Mesendoderm (in vitro differentiated cells): ENCODE data around the gene MMAB.

Source experiments
- DNase-seq: peaks from one replicate; pipeline ENCODE4 v3.0.0; 2013
- H2AK5ac ChIP-seq: 2 replicates; pipeline ENCODE4 v1.6.1; 2013; ENCODE audit warnings: low read length, inconsistent platforms
- H2BK120ac ChIP-seq: 2 replicates; pipeline ENCODE4 v1.6.1; 2013; ENCODE audit warnings: low read depth, mild to moderate bottlenecking, low read length, moderate library complexity, mixed read lengths
- H2BK15ac ChIP-seq: replicated peaks from 2 replicates; pipeline ENCODE4 v1.6.1; 2013; ENCODE audit warnings: low read depth, mild to moderate bottlenecking, moderate library complexity
- H2BK5ac ChIP-seq: 2 replicates; pipeline ENCODE4 v1.6.1; 2013; ENCODE audit warnings: low read length, inconsistent platforms
- H3K18ac ChIP-seq: 2 replicates; pipeline ENCODE4 v1.6.1; 2013; ENCODE audit warnings: mild to moderate bottlenecking, low read length, mixed read lengths
- H3K23ac ChIP-seq: one replicate; pipeline ENCODE4 v1.6.1; 2013; ENCODE audit warnings: low read length
- H3K27ac ChIP-seq: 2 replicates; pipeline ENCODE4 v1.5.1; 2013; ENCODE audit warnings: low read depth, mild to moderate bottlenecking, inconsistent platforms, low read length, moderate library complexity
- H3K27me3 ChIP-seq: 2 replicates; pipeline ENCODE4 v1.6.1; 2013; ENCODE audit warnings: low read length, control low read depth, mild to moderate bottlenecking, inconsistent platforms; ENCODE audit not compliant: insufficient read depth, poor library complexity
- H3K36me3 ChIP-seq: 2 replicates; pipeline ENCODE4 v1.6.1; 2013; ENCODE audit warnings: low read length, inconsistent platforms; ENCODE audit not compliant: control insufficient read depth, insufficient read depth
- H3K4ac ChIP-seq: one replicate; pipeline ENCODE4 v1.6.1; 2013; ENCODE audit warnings: low read depth, mild to moderate bottlenecking, low read length, moderate library complexity
- H3K4me1 ChIP-seq: 2 replicates; pipeline ENCODE4 v1.6.1; 2013; ENCODE audit warnings: low read depth, low read length, inconsistent platforms; ENCODE audit not compliant: control insufficient read depth
- H3K4me2 ChIP-seq: 2 replicates; pipeline ENCODE4 v1.6.1; 2013; ENCODE audit warnings: low read length
- H3K4me3 ChIP-seq: 2 replicates; pipeline ENCODE4 v1.5.1; 2013; ENCODE audit warnings: mild to moderate bottlenecking, low read length
- H3K56ac ChIP-seq: one replicate; pipeline ENCODE4 v1.6.1; 2013; ENCODE audit warnings: low read length
- H3K79me1 ChIP-seq: 2 replicates; pipeline ENCODE4 v1.6.1; 2013; ENCODE audit warnings: low read length, inconsistent platforms
- H3K79me2 ChIP-seq: 2 replicates; pipeline ENCODE4 v1.6.1; 2013; ENCODE audit warnings: mild to moderate bottlenecking, low read length; ENCODE audit not compliant: control insufficient read depth, insufficient read depth
- H3K9ac ChIP-seq: 2 replicates; pipeline ENCODE4 v1.6.1; 2013; ENCODE audit warnings: low read length, inconsistent platforms
- H4K5ac ChIP-seq: one replicate; pipeline ENCODE4 v1.6.1; 2013; ENCODE audit warnings: low read length
- H4K8ac ChIP-seq: one replicate; pipeline ENCODE4 v1.6.1; 2013; ENCODE audit warnings: low read depth, mild to moderate bottlenecking, control low read depth, low read length, moderate library complexity
- WGBS: extraction: QIAGEN DNeasy Blood & Tissue Kit; methylation state at CpG from one replicate; pipeline ENCODE4 v1.1.7; 2013; ENCODE audit warnings: low lambda C conversion rate, missing lambda C conversion rate; ENCODE audit not compliant: insufficient coverage; ENCODE audit errors: extremely low coverage; 5-methylcytosine and 5-hydroxymethylcytosine counted together

The MMAB gene

GRCh38 chr12:109617491-109617890, 44.2 kb upstream of the MMAB start:
- Histone ChIP-seq H3K27me3 (no peaks in the 10 kb centered on the region), H2BK15ac (no peak overlapping the region), H3K9ac (no peak overlapping the region), H2BK5ac (no peak overlapping the region), H3K4me1 (no peaks in the 10 kb centered on the region), H3K4me3 (no peak overlapping the region), H3K18ac (no peak overlapping the region), H3K27ac (no peak overlapping the region), H3K23ac (no peak overlapping the region), H4K8ac (no peak overlapping the region), H3K79me2 (no peaks in the 10 kb centered on the region), H3K79me1 (no peaks in the 10 kb centered on the region), H3K4ac (no peak overlapping the region), H3K36me3 (no peaks in the 10 kb centered on the region), H2BK120ac (no peak overlapping the region), H3K4me2 (no peak overlapping the region), H2AK5ac (no peak overlapping the region), H3K56ac (no peak overlapping the region), H4K5ac (no peak overlapping the region)
- WGBS = no CpG with 5 or more reads among the region's 10 CpGs
- no peak for DNase-seq

GRCh38 chr12:109615556-109616229, 42.4 kb upstream of the MMAB start:
- Histone ChIP-seq H2BK120ac (no peak overlapping the region), H4K5ac (no peak overlapping the region), H3K4ac (no peak overlapping the region), H3K18ac (no peak overlapping the region), H3K79me2 (no peaks in the 10 kb centered on the region), H3K79me1 (no peaks in the 10 kb centered on the region), H2AK5ac (no peak overlapping the region), H2BK15ac (no peak overlapping the region), H3K4me3 (no peak overlapping the region), H3K9ac (no peak overlapping the region), H3K36me3 (no peaks in the 10 kb centered on the region), H2BK5ac (no peak overlapping the region), H4K8ac (no peak overlapping the region), H3K4me1 (no peaks in the 10 kb centered on the region), H3K56ac (no peak overlapping the region), H3K4me2 (no peak overlapping the region), H3K27me3 (no peaks in the 10 kb centered on the region), H3K23ac (no peak overlapping the region), H3K27ac (no peak overlapping the region)
- no CpG with 5 or more reads among the region's 14 CpGs for WGBS
- no peak for DNase-seq

- H3K27ac ChIP-seq = no peak overlapping the region
- no peak overlapping the region for H4K5ac ChIP-seq
- no peak overlapping the region for H2BK15ac ChIP-seq
- no peak overlapping the region for H3K18ac ChIP-seq
- H3K4me1 ChIP-seq = no peaks in the 10 kb centered on the region
- no peaks in the 10 kb centered on the region for H3K27me3 ChIP-seq
- no peak overlapping the region for H2BK5ac ChIP-seq
- no peaks in the 10 kb centered on the region for H3K79me1 ChIP-seq
- no peak overlapping the region for H2AK5ac ChIP-seq
- no peak overlapping the region for H3K9ac ChIP-seq
- H3K4me2 ChIP-seq = no peak overlapping the region
- no peak overlapping the region for H3K23ac ChIP-seq
- no peaks in the 10 kb centered on the region for H3K36me3 ChIP-seq
- H3K56ac ChIP-seq = no peak overlapping the region
- no peak overlapping the region for H4K8ac ChIP-seq
- no peak overlapping the region for H3K4me3 ChIP-seq
- H3K79me2 ChIP-seq = no peaks in the 10 kb centered on the region
- no peak overlapping the region for H3K4ac ChIP-seq
- no CpG with 5 or more reads among the region's 26 CpGs for WGBS
- H2BK120ac ChIP-seq = no peak overlapping the region
- DNase-seq = no peak
Measured at GRCh38 chr12:109613649-109614455, 40.5 kb upstream of the MMAB start.

GRCh38 chr12:109612975-109613502, 39.7 kb upstream of the MMAB start:
- no CpG with 5 or more reads among the region's 5 CpGs for WGBS

GRCh38 chr12:109612003-109612402, 38.7 kb upstream of the MMAB start:
- no peak overlapping the region for H3K23ac ChIP-seq
- no CpG with 5 or more reads among the region's 3 CpGs for WGBS
- no peak overlapping the region for H2BK15ac ChIP-seq
- H3K18ac ChIP-seq = no peak overlapping the region
- no peak overlapping the region for H3K4me3 ChIP-seq
- DNase-seq = no peak
- no peak overlapping the region for H2AK5ac ChIP-seq
- no peak overlapping the region for H3K9ac ChIP-seq
- no peak overlapping the region for H4K8ac ChIP-seq
- no peaks in the 10 kb centered on the region for H3K79me1 ChIP-seq
- H3K79me2 ChIP-seq = no peaks in the 10 kb centered on the region
- H3K4me1 ChIP-seq = no peaks in the 10 kb centered on the region
- H3K27me3 ChIP-seq = no peaks in the 10 kb centered on the region
- H2BK120ac ChIP-seq = no peak overlapping the region
- no peak overlapping the region for H3K27ac ChIP-seq
- H3K4me2 ChIP-seq = no peak overlapping the region
- no peak overlapping the region for H3K56ac ChIP-seq
- H4K5ac ChIP-seq = no peak overlapping the region
- no peak overlapping the region for H2BK5ac ChIP-seq
- H3K4ac ChIP-seq = no peak overlapping the region
- H3K36me3 ChIP-seq = no peaks in the 10 kb centered on the region

More at GRCh38 chr12:109612975-109613502, 39.7 kb upstream of the MMAB start:
- H3K4me2 ChIP-seq = no peak overlapping the region
- H3K4me3 ChIP-seq = no peak overlapping the region
- H3K9ac ChIP-seq = no peak overlapping the region
- no peak overlapping the region for H4K5ac ChIP-seq
- no peaks in the 10 kb centered on the region for H3K36me3 ChIP-seq
- H2BK5ac ChIP-seq = no peak overlapping the region
- H3K27me3 ChIP-seq = no peaks in the 10 kb centered on the region
- H3K79me1 ChIP-seq = no peaks in the 10 kb centered on the region
- no peaks in the 10 kb centered on the region for H3K79me2 ChIP-seq
- H4K8ac ChIP-seq = no peak overlapping the region
- no peak overlapping the region for H2AK5ac ChIP-seq
- H3K18ac ChIP-seq = no peak overlapping the region
- no peak overlapping the region for H3K56ac ChIP-seq
- DNase-seq = peak; percentile 52
- no peak overlapping the region for H3K27ac ChIP-seq
- no peak overlapping the region for H3K4ac ChIP-seq
- no peak overlapping the region for H2BK120ac ChIP-seq
- H3K23ac ChIP-seq = no peak overlapping the region
- H3K4me1 ChIP-seq = no peaks in the 10 kb centered on the region
- no peak overlapping the region for H2BK15ac ChIP-seq
